Activated CD4-positive, alpha-beta T cell treated with anti-CD3 and anti-CD28 coated beads for 48 hours (primary cell): Measurements from ENCODE around the gene ZNF793.
A peak's percentile ranks its signal among the peaks of the same experiment; 100 is the strongest.

Source experiments
- DNase-seq: peaks from one replicate; pipeline ENCODE4 v3.0.0-alpha.2; 2020

ZNF793 gene

GRCh38 chr19:37506387-37507166, at the start of gene ZNF793:
ZNF793 (plus strand) TSS chr19:37506939; CDS start chr19:37523440, 16,501 bp downstream.
- peak; percentile 87 for DNase-seq

GRCh38 chr19:37466277-37466797, 40.4 kb upstream of the ZNF793 start:
- DNase-seq: no peak

GRCh38 chr19:37466798-37467607, 39.7 kb upstream of the ZNF793 start, which contains the start of gene ZNF569:
ZNF569 (minus strand) TSS chr19:37467444; CDS start chr19:37444921, 22,523 bp downstream.
- peak; percentile 89 for DNase-seq

- no peak for DNase-seq
Observed at GRCh38 chr19:37467608-37468090, 39.1 kb upstream of the ZNF793 start.

- DNase-seq: peak; percentile 92
Observed at GRCh38 chr19:37468961-37469777, 37.6 kb upstream of the ZNF793 start, which contains the start of gene ZNF570. ZNF570 (plus strand) TSS chr19:37469356; CDS start chr19:37470355, 999 bp downstream.

- DNase-seq: no peak
Observed at GRCh38 chr19:37470216-37470615, 36.5 kb upstream of the ZNF793 start.

- DNase-seq: no peak
Observed at GRCh38 chr19:37472165-37472564, 34.6 kb upstream of the ZNF793 start.

GRCh38 chr19:37484406-37485168, 22.2 kb upstream of the ZNF793 start:
- no peak for DNase-seq

- DNase-seq: no peak
Observed at GRCh38 chr19:37492213-37492612, 14.5 kb upstream of the ZNF793 start.

- no peak for DNase-seq
Observed at GRCh38 chr19:37505958-37506386, 767 bp upstream of the ZNF793 start.

GRCh38 chr19:37507167-37507464, 377 bp downstream of the ZNF793 start:
- no peak for DNase-seq

- DNase-seq: no peak
Observed at GRCh38 chr19:37511186-37511585, 4.4 kb downstream of the ZNF793 start.

- DNase-seq: no peak
Observed at GRCh38 chr19:37511821-37512220, 5.1 kb downstream of the ZNF793 start.

- no peak for DNase-seq
Observed at GRCh38 chr19:37513397-37513796, 6.7 kb downstream of the ZNF793 start.

GRCh38 chr19:37519890-37520289, 13.2 kb downstream of the ZNF793 start:
- DNase-seq: no peak

GRCh38 chr19:37537391-37537947, 30.7 kb downstream of the ZNF793 start:
- no peak for DNase-seq

GRCh38 chr19:37551129-37551993, 44.6 kb downstream of the ZNF793 start:
- peak; percentile 76 for DNase-seq

GRCh38 chr19:37563518-37563917, 56.8 kb downstream of the ZNF793 start:
- no peak for DNase-seq

GRCh38 chr19:37564624-37565369, 58.1 kb downstream of the ZNF793 start:
- no peak for DNase-seq

- DNase-seq: no peak
Observed at GRCh38 chr19:37565370-37565669, 58.6 kb downstream of the ZNF793 start.
